SK-N-SH treated with all-trans-retinoic acid at 6 μM for 48 hours (cell line): ENCODE data around the gene TPCN1.

Source experiments
- PATZ1 ChIP-seq: fragments of 250-450 bp; sonication (Bioruptor Pico); IDR thresholded peaks from 2 replicates; pipeline ENCODE4 v1.8.0; 2020; ENCODE audit warnings: mild to moderate bottlenecking, moderate library complexity, borderline replicate concordance
- TOX ChIP-seq: fragments of 250-450 bp; sonication (Bioruptor Pico); IDR thresholded peaks from 2 replicates; pipeline ENCODE4 v1.8.0; 2021; ENCODE audit warnings: mild to moderate bottlenecking, moderate library complexity, borderline replicate concordance

GRCh38 chr12:113186033-113186365 lies 35.3 kb upstream of the TPCN1 start:
- TF ChIP-seq PATZ1: no peak
- TF ChIP-seq TOX (CRISPR knock-in tag): no peak
